ENCODE data around the gene MMEL1.

The MMEL1 gene

DNA sequence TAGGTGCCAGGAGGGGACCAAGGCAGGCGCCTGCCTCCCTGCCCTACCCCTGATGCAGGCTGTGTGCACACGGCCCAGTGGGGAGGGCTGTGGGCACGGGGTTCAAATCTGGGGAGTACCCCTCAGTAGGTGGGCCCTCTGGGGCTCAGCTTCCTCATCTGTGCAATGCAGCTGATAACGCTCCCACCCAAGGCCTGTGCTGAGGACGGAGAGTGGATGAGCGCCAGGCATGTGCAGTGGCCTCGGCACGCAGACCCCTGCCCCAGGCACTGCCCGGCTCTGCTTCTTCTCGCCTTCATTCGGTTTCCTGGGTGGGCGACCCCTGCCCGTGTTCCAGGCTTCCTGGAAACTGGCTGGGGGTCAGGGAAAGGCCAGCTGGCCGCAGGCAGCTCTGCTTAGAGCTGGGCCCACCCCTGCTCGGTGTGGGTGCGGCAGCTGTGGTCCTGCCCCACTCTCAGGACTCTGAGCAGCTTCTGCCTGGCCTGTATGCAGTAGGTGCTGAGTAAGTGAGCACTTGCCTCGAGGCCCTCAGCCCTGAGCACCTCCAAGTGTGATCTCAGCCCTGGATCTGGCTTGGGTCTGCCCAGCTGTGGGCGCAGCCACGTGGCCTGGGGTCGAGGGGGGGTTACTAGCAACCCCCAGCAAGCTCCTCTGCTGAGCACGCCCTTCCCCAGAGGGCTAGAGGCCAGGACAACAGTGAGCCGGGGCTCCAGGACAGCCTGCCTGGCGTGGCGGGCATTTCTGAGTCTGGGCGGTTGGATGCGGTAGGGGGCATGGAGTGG is 88.5 kb downstream of the MMEL1 start:
- DNase-seq (ENCODE audit: low read depth): no peak

DNA sequence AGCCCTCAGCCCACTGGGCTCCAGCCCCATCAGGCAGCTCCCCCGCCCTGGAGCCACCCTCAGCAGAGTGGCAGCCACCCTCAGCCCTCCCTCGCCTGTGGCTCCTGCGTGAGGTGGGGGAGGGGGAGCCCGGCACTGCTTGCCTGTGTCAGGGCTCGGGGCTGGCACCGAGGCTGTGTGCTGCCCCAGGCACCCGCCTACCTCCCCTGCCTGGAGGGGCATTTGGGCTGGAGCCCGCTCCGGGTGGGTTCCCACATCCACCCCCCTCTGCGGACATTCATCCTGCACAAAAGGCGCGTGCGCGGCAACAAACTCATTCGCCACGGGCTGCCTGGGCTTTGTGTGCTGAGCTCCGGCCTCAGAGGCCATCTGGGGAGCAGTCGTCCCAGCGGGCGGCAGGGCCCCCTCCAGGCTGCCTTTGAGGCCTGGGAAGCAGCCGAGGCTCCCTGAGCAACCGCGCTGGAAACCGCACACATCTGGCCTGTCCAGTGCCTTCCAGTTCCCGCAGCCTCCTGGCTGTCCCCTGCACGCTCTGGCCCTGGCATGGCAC is 89.2 kb downstream of the MMEL1 start:
- DNase-seq (ENCODE audit: low read depth): no peak

DNA sequence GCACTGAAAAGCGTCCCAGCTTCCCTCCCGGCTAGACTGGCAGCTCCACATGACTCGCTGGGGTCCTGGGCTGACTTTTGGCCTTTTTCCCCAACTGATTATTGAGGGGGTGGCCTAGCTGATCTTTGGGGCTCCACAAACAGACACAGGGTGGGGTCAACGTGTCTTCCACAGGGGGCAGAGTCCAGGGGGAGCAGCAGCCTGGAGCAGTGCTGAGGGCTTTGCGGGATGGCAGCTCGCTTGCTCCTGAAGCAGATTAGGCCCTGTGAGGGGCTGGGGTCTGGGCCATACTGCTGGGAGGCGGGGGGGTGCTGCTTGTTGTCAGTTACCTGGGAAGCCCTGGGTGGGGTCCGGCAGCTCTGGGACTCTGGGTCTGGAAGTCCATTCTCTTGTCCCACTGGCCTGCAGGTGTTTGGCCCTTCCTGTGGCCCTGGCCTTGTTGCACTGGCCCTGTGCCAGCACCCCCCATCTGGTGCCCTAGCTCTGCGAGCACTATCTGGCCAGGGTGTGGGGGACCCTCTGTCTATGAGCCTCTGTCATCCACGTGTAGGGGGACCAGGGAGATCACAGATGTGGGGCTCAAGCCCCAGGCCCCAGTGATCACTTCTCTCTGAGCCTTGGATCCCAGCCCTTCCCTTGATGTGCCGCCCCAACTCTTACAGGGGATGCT is 90.4 kb downstream of the MMEL1 start:
- DNase-seq (ENCODE audit: low read depth): no peak

DNA sequence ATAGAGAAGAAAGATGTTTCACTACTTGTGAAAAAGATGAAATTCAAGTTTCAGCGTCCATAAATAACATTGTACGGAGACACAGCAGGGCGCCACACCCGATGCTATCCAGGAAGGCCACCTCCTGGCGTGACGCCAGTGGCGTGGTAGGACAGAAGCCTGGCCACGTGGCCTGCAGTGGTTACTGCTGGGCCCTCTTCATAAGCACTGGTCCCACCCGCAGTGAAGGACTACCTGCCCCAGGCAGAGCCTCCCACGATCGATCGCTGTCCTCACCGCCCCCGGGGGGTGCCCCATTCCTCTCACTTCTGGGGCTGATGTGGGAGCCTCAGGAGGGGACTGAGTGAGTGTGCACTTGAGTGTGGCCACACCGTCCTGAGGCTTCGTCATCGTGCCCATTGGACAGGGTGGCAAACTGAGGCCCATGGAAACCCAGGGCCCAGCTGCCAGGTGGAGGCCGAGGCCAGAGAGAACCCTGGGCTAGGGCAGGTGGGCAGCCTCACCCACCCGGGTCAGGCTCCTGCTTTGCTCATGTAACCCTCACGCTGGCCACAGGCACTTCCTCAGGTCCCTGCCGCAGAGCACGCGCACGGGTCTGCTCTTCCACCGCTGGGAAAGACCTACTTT is 91.1 kb downstream of the MMEL1 start:
- DNase-seq (ENCODE audit: low read depth): no peak

DNA sequence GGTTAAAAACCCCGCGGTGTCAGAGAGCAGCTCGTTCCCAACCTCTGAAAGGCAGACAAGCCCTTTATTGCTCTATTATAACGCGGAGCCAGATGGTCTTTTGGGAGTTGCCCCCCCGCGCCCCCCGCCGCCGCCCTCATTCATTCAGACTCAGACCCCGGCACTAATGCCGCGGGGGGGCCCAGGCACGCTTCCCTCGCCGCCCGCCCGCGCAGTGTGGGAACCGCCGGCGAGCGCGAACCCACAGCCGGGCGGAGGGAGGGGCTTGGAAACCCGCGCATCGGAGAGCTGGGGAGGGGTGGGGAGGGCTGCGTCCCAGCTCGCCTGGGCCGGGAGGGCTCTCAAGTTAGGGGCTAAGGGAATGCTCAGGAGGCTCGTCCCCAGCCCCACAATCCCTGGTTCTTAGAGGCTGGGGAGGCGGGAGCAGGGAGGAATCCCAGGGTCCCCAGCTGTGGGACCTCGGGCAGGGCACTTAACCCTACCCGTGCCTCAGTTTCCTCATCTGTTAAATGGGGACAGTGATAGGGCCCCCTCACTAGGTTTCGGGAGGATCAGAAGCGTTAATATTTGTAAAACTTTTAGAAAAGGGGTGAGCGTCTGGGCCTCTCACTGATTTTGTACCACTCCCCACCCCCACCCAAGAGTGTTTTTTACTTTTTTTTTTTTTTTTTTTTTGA is 91.9 kb downstream of the MMEL1 start:
- DNase-seq (ENCODE audit: low read depth): no peak
